Natural killer cell treated with Interleukin-12 subunit alpha and Interleukin-12 subunit beta and Interleukin-15 and Interleukin-18, amount 100 ng/mL, for 72 hours (primary cell): ENCODE data around the gene MYRF. TPM values are rescaled to one million over a fixed set of nuclear protein-coding genes. Genes with fewer than 3 reads are reported as not detected.

ENCODE experiments used
- ATAC-seq, 2 donors: fragments of 150-1000 bp; cut with Tn5 transposase in 1 of 2; sonication (Bioruptor Pico), chemical (Tn5 transposase) in 1 of 2; 2 replicates each; pipeline ENCODE4 v1.10.0; 2021
- DNase-seq: peaks from one replicate; pipeline ENCODE4 v3.0.0; 2022; ENCODE audit warnings: low spot score
- H3K27ac Mint-ChIP-seq, 2 donors: 1 replicate in 1 of 2; 2 replicates in 1 of 2; pipeline ENCODE4 v1.8.0; 2022; ENCODE audit warnings: mixed read lengths in 2 of 2, mild to moderate bottlenecking in 1 of 2, moderate library complexity in 1 of 2
- H3K27me3 Mint-ChIP-seq, 2 donors: 1 replicate in 1 of 2; 2 replicates in 1 of 2; pipeline ENCODE4 v1.8.0; 2022; ENCODE audit warnings: mixed read lengths in 2 of 2
- H3K36me3 Mint-ChIP-seq: one replicate; pipeline ENCODE4 v1.8.0; 2022; ENCODE audit warnings: mixed read lengths
- H3K4me1 Mint-ChIP-seq, 2 donors: 1 replicate in 1 of 2; 2 replicates in 1 of 2; pipeline ENCODE4 v1.8.0; 2022; ENCODE audit warnings: low read depth in 2 of 2, mixed read lengths in 2 of 2, mild to moderate bottlenecking in 1 of 2
- H3K4me3 Mint-ChIP-seq: one replicate; pipeline ENCODE4 v1.8.0; 2022; ENCODE audit warnings: mixed read lengths
- H3K9me3 Mint-ChIP-seq: 2 replicates; pipeline ENCODE4 v1.8.0; 2022; ENCODE audit warnings: mixed read lengths
- total RNA-seq, 2 donors: library from RNA; stranded (reverse); gene quantifications; one replicate each; pipeline ENCODE4 v1.2.3, GENCODE V29; 2022

Gene MYRF
- total RNA-seq, 2 donors from 2014 or later, result 3.7 to 5.5 TPM

DNA sequence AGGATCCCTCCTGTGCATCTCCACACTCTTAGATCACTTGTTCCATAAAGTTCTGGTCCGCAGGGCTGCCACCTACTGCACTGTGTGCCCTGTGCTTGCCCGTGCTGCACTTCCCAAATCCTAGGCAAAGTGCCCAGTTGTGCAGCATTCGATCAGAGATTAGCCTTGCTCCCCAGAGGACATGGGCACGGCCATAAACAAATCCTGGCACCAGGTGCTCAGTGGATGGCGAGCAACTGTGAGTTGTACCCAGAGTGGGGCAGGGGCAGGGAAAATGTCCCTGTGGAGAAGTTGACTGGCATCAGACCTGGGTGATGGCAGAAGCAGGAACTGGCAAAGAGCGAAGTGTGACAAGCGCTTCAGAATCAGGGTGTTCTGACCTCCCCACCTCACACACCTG is 80.3 kb downstream of the MYRF start:
- no peaks in the 10 kb centered on the region for H3K9me3 Mint-ChIP-seq
- peak overlapping the region; percentile 92 to 93 for H3K27ac Mint-ChIP-seq
- H3K4me3 Mint-ChIP-seq, result no peak overlapping the region
- H3K4me1 Mint-ChIP-seq, result peaks cover 44 to 57% of the 10 kb centered on the region in 2 donors
- DNase-seq (no peak), ATAC-seq (no peak)
- no peaks in the 10 kb centered on the region for H3K36me3 Mint-ChIP-seq
- no peaks in the 10 kb centered on the region for H3K27me3 Mint-ChIP-seq

DNA sequence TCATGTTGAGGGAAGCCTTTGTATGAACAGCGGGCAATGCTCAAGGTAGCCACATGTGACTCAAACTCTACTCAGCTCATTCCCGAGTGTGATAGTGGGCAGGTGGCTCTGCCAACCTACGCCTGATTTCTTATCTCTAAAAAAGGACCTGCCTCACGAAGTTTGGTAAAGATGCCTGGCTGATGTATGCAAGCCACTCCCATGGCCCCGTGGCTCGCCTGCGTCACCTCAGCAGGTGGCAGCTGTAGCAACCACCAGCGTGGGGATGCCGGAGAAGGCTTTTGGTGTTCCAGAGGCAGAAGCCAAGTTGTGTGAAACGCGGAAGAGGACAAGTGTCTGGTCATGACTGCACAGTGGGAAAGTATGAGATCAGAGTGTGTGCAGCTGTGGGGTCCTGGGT is 81.0 kb downstream of the MYRF start:
- Mint-ChIP-seq H3K27me3 (no peaks in the 10 kb centered on the region), H3K4me1 (peaks cover 44 to 55% of the 10 kb centered on the region in 2 donors), H3K27ac (peak overlapping the region; percentile 92 to 93), H3K4me3 (peak overlapping the region; percentile 55), H3K36me3 (no peaks in the 10 kb centered on the region), H3K9me3 (no peaks in the 10 kb centered on the region)
- DNase-seq, result no peak
- ATAC-seq, result no peak

DNA sequence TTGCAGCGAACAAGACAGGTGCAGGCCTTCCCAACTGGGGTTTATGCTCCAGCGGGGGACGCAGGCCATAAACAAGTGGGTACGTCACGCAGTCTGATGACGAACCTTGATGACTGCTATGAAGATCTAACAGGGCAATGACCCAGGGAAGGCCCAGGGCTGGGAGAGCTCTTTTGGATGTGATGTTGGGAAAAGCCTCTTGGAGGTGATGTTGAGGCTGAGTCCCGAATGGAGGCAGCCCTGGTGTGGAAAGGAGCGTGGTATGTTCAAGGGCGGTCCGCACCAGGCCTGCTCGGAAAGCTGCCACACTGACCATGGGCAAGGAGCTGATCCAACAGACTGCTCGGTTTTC is 81.5 kb downstream of the MYRF start:
- H3K9me3 Mint-ChIP-seq, result no peaks in the 10 kb centered on the region
- peaks cover 44 to 55% of the 10 kb centered on the region in 2 donors for H3K4me1 Mint-ChIP-seq
- no peak for DNase-seq
- peak overlapping the region; percentile 92 to 93 for H3K27ac Mint-ChIP-seq
- no peaks in the 10 kb centered on the region for H3K27me3 Mint-ChIP-seq
- H3K36me3 Mint-ChIP-seq, result no peaks in the 10 kb centered on the region
- ATAC-seq, result no peak
- peak overlapping the region; percentile 55 for H3K4me3 Mint-ChIP-seq

DNA sequence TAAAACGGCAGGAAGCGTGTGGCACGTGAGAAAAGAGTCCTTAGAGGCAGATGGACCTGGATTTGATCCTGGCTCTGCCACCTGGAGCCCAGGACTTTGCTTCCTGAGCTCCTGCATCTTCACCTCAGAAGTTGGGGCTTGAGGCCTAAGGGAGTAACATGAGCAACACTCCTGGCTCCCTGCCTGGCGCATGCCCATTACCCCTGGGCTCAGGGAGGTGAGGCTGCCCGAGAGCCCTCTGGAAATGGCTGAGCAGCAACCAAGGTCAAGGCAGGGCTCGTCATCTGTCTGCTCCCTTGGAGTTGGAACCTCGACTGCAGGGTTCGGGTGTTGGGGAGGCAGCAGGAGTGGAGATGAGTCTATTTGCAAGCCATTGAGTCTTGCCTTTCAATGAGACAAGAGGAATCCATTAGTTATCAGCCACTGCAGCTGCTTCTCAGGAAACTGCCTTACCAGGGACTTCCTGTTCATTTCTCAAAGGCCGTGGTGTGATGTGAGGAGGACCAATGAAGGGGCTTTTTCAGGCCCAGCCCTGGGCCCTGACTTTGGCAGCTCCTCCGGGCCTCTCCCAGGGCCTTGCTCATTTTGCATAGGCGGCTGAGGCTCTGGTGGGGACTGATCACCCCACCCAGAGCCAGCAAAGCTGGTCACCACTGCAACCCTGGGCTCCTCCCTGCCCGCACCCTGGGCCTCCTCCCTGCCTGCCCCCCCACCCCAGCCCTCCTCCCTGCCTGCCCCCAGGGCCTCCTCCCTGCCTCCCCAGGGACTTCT is 82.0 kb downstream of the MYRF start:
- ATAC-seq (peak; percentile 99), DNase-seq (peak; percentile 91)
- H3K9me3 Mint-ChIP-seq, result no peaks in the 10 kb centered on the region
- H3K27ac Mint-ChIP-seq, result peak overlapping the region; percentile 92 to 93
- H3K36me3 Mint-ChIP-seq, result no peaks in the 10 kb centered on the region
- peak overlapping the region; percentile 56 for H3K4me3 Mint-ChIP-seq
- H3K4me1 Mint-ChIP-seq, result peaks cover 41 to 51% of the 10 kb centered on the region in 2 donors
- no peaks in the 10 kb centered on the region for H3K27me3 Mint-ChIP-seq

DNA sequence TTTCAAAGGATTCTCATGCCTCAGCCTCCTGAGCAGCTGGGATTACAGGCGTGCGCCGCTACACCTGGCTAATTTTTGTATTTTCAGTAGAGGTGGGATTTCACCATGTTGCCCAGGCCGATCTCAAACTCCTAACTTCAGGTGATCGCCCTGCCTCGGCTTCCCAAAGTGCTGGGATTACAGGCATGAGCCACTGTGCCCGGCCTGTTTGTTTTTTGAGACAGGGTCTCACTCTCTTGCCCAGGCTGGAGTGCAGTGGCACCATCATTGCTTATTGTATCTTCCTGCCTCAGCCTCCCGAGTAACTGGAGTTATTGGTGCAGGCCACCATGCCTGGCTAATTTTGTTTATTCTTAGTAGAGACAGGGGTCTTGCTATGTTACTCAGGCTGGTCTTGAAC is 83.8 kb downstream of the MYRF start:
- Mint-ChIP-seq H3K36me3 (no peaks in the 10 kb centered on the region), H3K27ac (peak overlapping the region; percentile 92 to 93), H3K9me3 (no peaks in the 10 kb centered on the region), H3K4me3 (no peak overlapping the region), H3K27me3 (no peaks in the 10 kb centered on the region), H3K4me1 (peaks cover 27 to 37% of the 10 kb centered on the region in 2 donors)
- no peak for ATAC-seq
- DNase-seq, result no peak

DNA sequence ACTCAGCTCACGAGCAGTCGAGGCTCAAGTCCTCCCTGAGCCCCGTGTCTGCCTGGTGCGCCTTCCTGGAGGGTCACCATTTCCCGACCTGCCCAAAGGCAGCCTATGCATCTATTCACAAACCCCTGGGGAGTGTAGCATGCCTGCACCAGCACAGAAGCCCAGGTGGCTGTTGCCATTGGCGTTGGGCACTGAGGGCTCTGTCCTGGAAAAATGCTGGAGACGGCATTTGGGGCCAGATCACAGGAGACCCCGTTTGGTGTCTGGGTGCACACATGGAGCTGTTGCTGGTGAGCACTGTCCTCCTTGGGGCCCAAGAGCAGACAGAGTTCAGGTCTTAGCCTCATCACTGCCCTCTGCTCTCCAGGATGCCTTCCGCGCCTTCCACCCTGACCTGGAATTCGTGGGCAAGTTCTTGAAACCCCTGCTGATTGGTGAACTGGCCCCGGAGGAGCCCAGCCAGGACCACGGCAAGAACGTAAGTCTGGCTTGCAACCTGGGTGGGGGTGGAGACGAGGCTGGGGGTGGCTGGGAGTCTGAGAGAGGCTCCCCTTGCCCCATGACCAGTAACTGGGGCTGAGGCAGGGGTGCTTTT is 85.1 kb downstream of the MYRF start:
- H3K4me1 Mint-ChIP-seq, result peaks cover 27 to 30% of the 10 kb centered on the region in 2 donors
- ATAC-seq, result no peak
- H3K4me3 Mint-ChIP-seq, result no peak overlapping the region
- H3K27me3 Mint-ChIP-seq, result no peaks in the 10 kb centered on the region
- DNase-seq, result no peak
- no peaks in the 10 kb centered on the region for H3K36me3 Mint-ChIP-seq
- no peak overlapping the region for H3K27ac Mint-ChIP-seq
- no peaks in the 10 kb centered on the region for H3K9me3 Mint-ChIP-seq

Other genes with a start within 250 kb of the MYRF start
- gene LRRC10B, start 243.9 kb upstream of the MYRF start, total RNA-seq, result not detected
- not detected for gene SYT7, start 171.6 kb upstream of the MYRF start, total RNA-seq
- under 1 TPM; 0.08 to 0.10 TPM for gene DAGLA, start 72.2 kb upstream of the MYRF start, total RNA-seq
- 100 to 1,000 TPM; 119 to 133 TPM for gene TMEM258, start 40.0 kb downstream of the MYRF start, total RNA-seq
- 100 to 1,000 TPM in 1 of 2 donors, 10 to 100 TPM in 1; 75.8 to 155 TPM for gene FEN1, start 40.3 kb downstream of the MYRF start, total RNA-seq
- gene FADS1, start 64.4 kb downstream of the MYRF start, total RNA-seq, result 10 to 100 TPM; 50.4 to 56.5 TPM
- 10 to 100 TPM; 69.1 to 90.1 TPM for gene FADS2, start 75.7 kb downstream of the MYRF start, total RNA-seq
- gene FADS3, start 138.9 kb downstream of the MYRF start, total RNA-seq, result 10 to 100 TPM; 13.2 to 14.0 TPM
- not detected for gene RAB3IL1, start 164.9 kb downstream of the MYRF start, total RNA-seq
- 1 to 10 TPM; 1.0 to 1.9 TPM for gene BEST1, start 197.7 kb downstream of the MYRF start, total RNA-seq
- gene FTH1, start 215.0 kb downstream of the MYRF start, total RNA-seq, result over 10,000 TPM in 1 of 2 donors, 1,000 to 10,000 TPM in 1; 5,097 to 40,662 TPM